GM12891 (cell line): Measurements from ENCODE around the gene CTPS2.

ENCODE experiments used
- POLR2A ChIP-seq: IDR thresholded peaks from 2 replicates; pipeline ENCODE4 v1.6.1; 2011; ENCODE audit warnings: low read depth, low read length, control low read depth
- POLR2AphosphoS5 ChIP-seq: IDR thresholded peaks from 2 replicates; pipeline ENCODE4 v1.6.1; 2011; ENCODE audit warnings: low read depth, low read length, control low read depth
- POU2F2 ChIP-seq: IDR thresholded peaks from 2 replicates; pipeline ENCODE4 v1.6.1; 2011; ENCODE audit warnings: low read depth, mild to moderate bottlenecking, control low read depth, low read length, moderate library complexity
- SPI1 ChIP-seq: IDR thresholded peaks from 2 replicates; pipeline ENCODE4 v1.6.1; 2011; ENCODE audit warnings: low read depth, low read length, control low read depth
- TAF1 ChIP-seq: IDR thresholded peaks from 2 replicates; pipeline ENCODE4 v1.6.1; 2011; ENCODE audit warnings: low read depth, low read length, control low read depth

- TF ChIP-seq POLR2A (no peak), POLR2AphosphoS5 (no peak), POU2F2 (no peak), TAF1 (no peak), SPI1 (no peak)
Observed at GRCh38 chrX:16633754-16634153, 78.7 kb downstream of the CTPS2 start.
